Endodermal cell (in vitro differentiated cells): ENCODE data around the gene SEMA5A. TPM values are rescaled to one million over a fixed set of nuclear protein-coding genes. Genes with fewer than 3 reads are reported as not detected.
"Not testable (repeated sequence)": the region's sequence is repeated elsewhere in the genome, so short reads cannot be mapped to it uniquely, and the experiment has no call there.

ENCODE experiments used
- DNase-seq: peaks from one replicate; pipeline ENCODE4 v3.0.0-alpha.2; 2017
- H3K27ac ChIP-seq: 2 replicates; pipeline ENCODE4 v1.5.1; 2013; ENCODE audit warnings: mild to moderate bottlenecking, low read depth, low read length, moderate library complexity
- H3K27me3 ChIP-seq: 2 replicates; pipeline ENCODE4 v1.6.1; 2013; ENCODE audit warnings: mild to moderate bottlenecking, low read length, moderate library complexity; ENCODE audit not compliant: insufficient read depth, control insufficient read depth, poor library complexity, severe bottlenecking
- H3K36me3 ChIP-seq: 2 replicates; pipeline ENCODE4 v1.7.0; 2013; ENCODE audit warnings: mild to moderate bottlenecking, low read length, moderate library complexity; ENCODE audit not compliant: control insufficient read depth, insufficient read depth
- H3K4me1 ChIP-seq: one replicate; pipeline ENCODE4 v1.7.0; 2013; ENCODE audit warnings: low read length; ENCODE audit not compliant: control insufficient read depth, insufficient read depth
- H3K4me3 ChIP-seq: 2 replicates; pipeline ENCODE4 v1.5.1; 2013; ENCODE audit warnings: mild to moderate bottlenecking, low read length, moderate library complexity
- H3K9ac ChIP-seq: 2 replicates; pipeline ENCODE4 v1.6.1; 2013; ENCODE audit warnings: mild to moderate bottlenecking, low read length, moderate library complexity; ENCODE audit not compliant: poor library complexity, severe bottlenecking; ENCODE audit errors: extremely low read depth
- H3K9me3 ChIP-seq: 2 replicates; pipeline ENCODE4 v1.6.1; 2013; ENCODE audit warnings: mild to moderate bottlenecking, low read length, moderate library complexity; ENCODE audit not compliant: control insufficient read depth
- H3K27ac Mint-ChIP-seq: 2 replicates; pipeline ENCODE4 v1.8.0; 2020; ENCODE audit warnings: mixed read lengths
- H3K27me3 Mint-ChIP-seq: 2 replicates; pipeline ENCODE4 v1.8.0; 2021; ENCODE audit warnings: mild to moderate bottlenecking, mixed read lengths; ENCODE audit not compliant: insufficient read depth
- H3K36me3 Mint-ChIP-seq: 2 replicates; pipeline ENCODE4 v1.8.0; 2020; ENCODE audit warnings: low read depth, mixed read lengths
- H3K4me1 Mint-ChIP-seq: 2 replicates; pipeline ENCODE4 v1.8.0; 2020; ENCODE audit warnings: mixed read lengths
- H3K4me3 Mint-ChIP-seq: 2 replicates; pipeline ENCODE4 v1.8.0; 2020; ENCODE audit warnings: mild to moderate bottlenecking, moderate library complexity, mixed read lengths
- H3K9me3 Mint-ChIP-seq: 2 replicates; pipeline ENCODE4 v1.8.0; 2020; ENCODE audit warnings: mild to moderate bottlenecking, mixed read lengths
- WGBS, 2 experiments: methylation state at CpG; one replicate each; pipeline versions ENCODE4 v1.1.5 to v1.1.7; 2013; ENCODE audit warnings: missing lambda C conversion rate in 2 of 2, mixed read lengths in 1 of 2; ENCODE audit not compliant: insufficient coverage in 1 of 2, insufficient read length in 1 of 2; 5-methylcytosine and 5-hydroxymethylcytosine counted together
- total RNA-seq, 2 donors: library from RNA; stranded (reverse); fragmentation: NEBNext Ultra II Directional in 1 of 2; extraction: Animal tissue kit (Norgen Biotek cat#: 25700) in 1 of 2; gene quantifications; 2 replicates in 1 of 2; 3 replicates in 1 of 2; pipeline ENCODE4 v1.2.1, GENCODE V29; 2021
- TF ChIP-seq, protein P1 (sequence below): fragments of 200-600 bp; sonication (generic); conservative IDR thresholded peaks from 2 replicates; pipeline ENCODE4 v1.5.0; 2021; ENCODE audit warnings: antibody characterized with exemption, mild to moderate bottlenecking

SEMA5A gene
- total RNA-seq, 2 donors from 2014 or later = 46.8 to 77.8 TPM

DNA sequence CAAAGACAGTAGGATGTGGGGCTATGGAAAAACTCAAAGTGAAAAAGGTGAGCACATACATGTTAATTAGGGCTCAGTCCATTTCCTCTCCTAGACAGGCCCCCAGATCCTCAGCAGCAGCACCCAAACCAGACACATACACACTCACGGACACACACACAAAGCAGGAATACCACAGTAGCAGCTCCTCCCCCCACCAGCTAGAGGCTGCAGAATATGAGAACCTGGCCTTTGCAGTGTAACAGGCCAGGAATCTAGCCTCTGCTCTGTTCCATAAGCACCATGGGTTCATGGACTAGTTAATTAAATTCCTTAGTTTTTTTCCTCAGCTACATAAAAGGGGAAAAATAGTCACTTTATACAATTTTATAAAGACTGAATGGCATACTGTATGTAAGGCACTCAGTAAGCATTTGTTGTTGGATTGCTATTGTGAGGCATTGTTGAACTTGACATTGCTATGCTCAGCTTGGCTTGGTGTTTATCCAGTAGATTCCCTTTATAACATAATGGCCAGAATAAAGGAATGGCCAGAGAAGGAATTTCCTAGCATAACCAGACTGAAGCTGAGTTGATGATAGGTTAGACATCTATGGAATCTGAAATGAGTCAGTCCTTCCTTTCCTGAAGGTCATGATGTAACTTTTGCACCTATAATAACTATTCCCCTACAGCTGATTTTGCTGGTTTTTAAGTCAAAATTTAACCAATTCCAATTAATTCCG, 186.8 kb downstream of the SEMA5A start:
- Mint-ChIP-seq H3K27me3 (no peaks in the 10 kb centered on the region), H3K36me3 (peaks cover 9% of the 10 kb centered on the region), H3K9me3 (no peaks in the 10 kb centered on the region), H3K4me1 (peaks cover 10% of the 10 kb centered on the region), H3K4me3 (no peak overlapping the region), H3K27ac (no peak overlapping the region)
- TF ChIP-seq, protein P1, sequence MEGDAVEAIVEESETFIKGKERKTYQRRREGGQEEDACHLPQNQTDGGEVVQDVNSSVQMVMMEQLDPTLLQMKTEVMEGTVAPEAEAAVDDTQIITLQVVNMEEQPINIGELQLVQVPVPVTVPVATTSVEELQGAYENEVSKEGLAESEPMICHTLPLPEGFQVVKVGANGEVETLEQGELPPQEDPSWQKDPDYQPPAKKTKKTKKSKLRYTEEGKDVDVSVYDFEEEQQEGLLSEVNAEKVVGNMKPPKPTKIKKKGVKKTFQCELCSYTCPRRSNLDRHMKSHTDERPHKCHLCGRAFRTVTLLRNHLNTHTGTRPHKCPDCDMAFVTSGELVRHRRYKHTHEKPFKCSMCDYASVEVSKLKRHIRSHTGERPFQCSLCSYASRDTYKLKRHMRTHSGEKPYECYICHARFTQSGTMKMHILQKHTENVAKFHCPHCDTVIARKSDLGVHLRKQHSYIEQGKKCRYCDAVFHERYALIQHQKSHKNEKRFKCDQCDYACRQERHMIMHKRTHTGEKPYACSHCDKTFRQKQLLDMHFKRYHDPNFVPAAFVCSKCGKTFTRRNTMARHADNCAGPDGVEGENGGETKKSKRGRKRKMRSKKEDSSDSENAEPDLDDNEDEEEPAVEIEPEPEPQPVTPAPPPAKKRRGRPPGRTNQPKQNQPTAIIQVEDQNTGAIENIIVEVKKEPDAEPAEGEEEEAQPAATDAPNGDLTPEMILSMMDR = no peak
- H3K27me3 ChIP-seq = no peaks in the 10 kb centered on the region
- H3K9ac ChIP-seq = no peak overlapping the region
- H3K4me3 ChIP-seq = no peak overlapping the region
- H3K4me1 ChIP-seq = no peaks in the 10 kb centered on the region
- peaks cover 29% of the 10 kb centered on the region for H3K36me3 ChIP-seq
- no peak for DNase-seq
- 92% methylated on average over 2 of the region's 2 CpGs; no CpG with 5 or more reads in 1 of the 2 experiments for WGBS, 2 experiments
- no peak overlapping the region for H3K27ac ChIP-seq
- H3K9me3 ChIP-seq = no peaks in the 10 kb centered on the region

DNA sequence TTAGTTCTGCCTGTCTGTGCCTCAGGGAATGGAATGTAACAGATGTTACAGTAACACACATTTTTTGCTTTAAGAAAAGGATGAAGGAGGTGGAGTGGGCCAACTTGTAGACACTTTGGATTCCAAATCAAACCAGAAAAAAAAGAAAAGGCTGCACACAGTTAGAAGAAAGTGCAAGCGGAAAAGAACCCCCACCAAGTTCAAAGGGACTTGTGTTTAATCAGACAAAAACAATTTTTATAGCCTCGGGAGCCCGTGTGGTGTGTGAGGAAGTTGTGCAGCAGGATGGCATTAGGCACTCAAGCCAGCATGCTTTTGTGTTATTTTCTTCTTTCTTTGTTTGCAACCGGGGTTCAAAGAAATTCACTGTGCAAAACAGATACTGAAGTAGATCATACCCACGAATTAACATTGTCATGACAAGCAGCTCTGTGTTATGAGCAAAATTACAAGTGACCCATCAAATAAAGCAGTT, 189.5 kb downstream of the SEMA5A start:
- Histone ChIP-seq H3K27me3 (no peaks in the 10 kb centered on the region), H3K4me1 (no peaks in the 10 kb centered on the region), H3K36me3 (peaks cover 23% of the 10 kb centered on the region), H3K27ac (no peak overlapping the region), H3K9ac (no peak overlapping the region), H3K9me3 (no peaks in the 10 kb centered on the region), H3K4me3 (no peak overlapping the region)
- WGBS, 2 experiments = 89 to 100% methylated on average over 1 to 5 of the region's 5 CpGs
- TF ChIP-seq, protein P1 = no peak
- H3K4me1 Mint-ChIP-seq = peaks cover 2% of the 10 kb centered on the region
- no peaks in the 10 kb centered on the region for H3K9me3 Mint-ChIP-seq
- DNase-seq = no peak
- no peak overlapping the region for H3K4me3 Mint-ChIP-seq
- no peaks in the 10 kb centered on the region for H3K27me3 Mint-ChIP-seq
- peaks cover 9% of the 10 kb centered on the region for H3K36me3 Mint-ChIP-seq
- H3K27ac Mint-ChIP-seq = no peak overlapping the region

DNA sequence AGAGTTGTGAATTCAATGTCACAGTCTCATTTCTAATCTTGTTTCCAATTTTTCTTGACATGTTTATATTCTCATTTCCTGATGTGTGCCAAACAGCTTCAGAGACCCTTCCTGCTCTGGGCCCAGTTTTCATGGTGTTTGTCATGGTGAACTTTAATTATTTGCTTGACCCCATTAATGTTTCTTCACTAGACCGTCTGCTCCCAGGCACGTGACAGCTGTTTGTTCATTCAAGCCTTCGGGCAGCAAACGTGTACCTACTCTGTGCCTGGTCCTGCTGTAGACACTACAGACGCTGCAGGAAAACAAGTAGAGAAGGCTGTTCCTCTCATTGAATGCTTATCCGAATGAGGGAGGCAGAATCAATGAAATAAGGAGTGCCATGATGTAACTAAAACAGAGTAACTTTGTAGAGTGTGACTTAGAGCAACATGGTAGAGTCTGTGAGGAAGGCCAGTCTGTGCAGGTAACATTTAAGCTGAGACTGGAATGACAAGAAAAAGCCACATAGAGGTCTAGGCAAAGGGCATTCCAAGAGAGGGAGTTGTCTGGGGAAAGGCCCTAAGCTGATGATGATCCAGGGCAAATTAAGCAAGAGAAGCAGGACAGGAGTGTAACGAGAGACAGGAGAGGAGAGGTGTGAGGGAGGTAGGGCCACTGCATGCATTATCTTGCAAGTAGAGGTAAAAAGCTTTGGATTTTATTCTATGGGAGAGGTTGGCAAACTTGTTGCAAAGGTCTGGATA, 191.4 kb downstream of the SEMA5A start:
- Mint-ChIP-seq H3K27ac (no peak overlapping the region), H3K36me3 (peaks cover 9% of the 10 kb centered on the region), H3K4me3 (no peak overlapping the region), H3K4me1 (peaks cover 2% of the 10 kb centered on the region), H3K27me3 (no peaks in the 10 kb centered on the region), H3K9me3 (no peaks in the 10 kb centered on the region)
- peaks cover 17% of the 10 kb centered on the region for H3K36me3 ChIP-seq
- TF ChIP-seq, protein P1 = no peak
- H3K27me3 ChIP-seq = no peaks in the 10 kb centered on the region
- H3K9me3 ChIP-seq = no peaks in the 10 kb centered on the region
- H3K4me1 ChIP-seq = peaks cover 4% of the 10 kb centered on the region
- no peak overlapping the region for H3K27ac ChIP-seq
- H3K4me3 ChIP-seq = no peak overlapping the region
- no peak for DNase-seq
- no peak overlapping the region for H3K9ac ChIP-seq
- 93 to 94% methylated on average over 7 of the region's 7 CpGs for WGBS, 2 experiments

DNA sequence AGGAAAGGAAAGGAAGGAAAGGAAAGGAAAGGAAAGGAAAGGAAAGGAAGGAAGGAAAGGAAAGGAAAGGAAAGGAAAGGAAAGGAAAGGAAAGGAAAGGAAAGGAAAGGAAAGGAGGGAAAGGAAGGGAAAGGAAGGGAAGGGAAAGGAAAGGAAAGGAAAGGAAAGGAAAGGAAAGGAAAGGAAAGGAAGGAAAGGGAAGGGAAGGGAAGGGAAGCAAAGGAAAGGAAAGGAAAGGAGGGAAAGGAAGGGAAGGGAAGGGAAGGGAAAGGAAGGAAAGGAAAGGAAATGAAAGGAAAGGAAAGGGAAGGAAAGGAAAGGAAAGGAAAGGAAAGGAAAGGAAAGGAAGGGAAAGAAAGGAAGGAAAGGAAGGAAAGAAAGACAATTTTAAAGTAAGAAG, 192.8 kb downstream of the SEMA5A start:
- not testable (repeated sequence) for H3K27me3 Mint-ChIP-seq, H3K27ac ChIP-seq, H3K4me1 Mint-ChIP-seq, H3K27me3 ChIP-seq, H3K9me3 ChIP-seq, H3K9ac ChIP-seq, H3K27ac Mint-ChIP-seq, H3K4me1 ChIP-seq, H3K36me3 ChIP-seq, H3K9me3 Mint-ChIP-seq, DNase-seq, H3K36me3 Mint-ChIP-seq, H3K4me3 ChIP-seq, H3K4me3 Mint-ChIP-seq
